Activated CD4-positive, alpha-beta T cell treated with anti-CD3 and anti-CD28 coated beads, Interleukin-2, amount 50 U/mL, for 24 hours (primary cell): Measurements from ENCODE around the gene ZNF445.
"Not testable (repeated sequence)": the region's sequence is repeated elsewhere in the genome, so short reads cannot be mapped to it uniquely, and the experiment has no call there.

Experiments used
- DNase-seq, 2 donors: peaks; one replicate each; pipeline ENCODE4 v3.0.0-alpha.2; 2020; ENCODE audit warnings: low read depth in 1 of 2, low spot score in 1 of 2

The ZNF445 gene

DNA sequence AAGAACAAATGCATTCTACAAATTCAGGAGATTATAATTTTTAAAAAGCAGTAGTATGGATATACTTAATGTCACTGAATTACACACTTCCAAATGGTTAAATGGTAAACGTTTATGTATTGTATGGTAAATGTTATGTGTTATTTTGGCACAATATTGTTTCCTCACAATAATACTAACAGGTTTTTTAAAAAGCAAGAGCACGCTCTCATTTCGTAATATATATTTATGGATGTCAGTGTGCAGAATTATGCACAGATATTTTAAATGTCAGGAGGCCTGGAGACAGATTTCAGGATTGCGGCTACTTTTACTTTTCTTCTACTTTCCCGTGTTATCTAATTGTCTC lies 533 bp downstream of the ZNF445 start:
- no peak for DNase-seq

DNA sequence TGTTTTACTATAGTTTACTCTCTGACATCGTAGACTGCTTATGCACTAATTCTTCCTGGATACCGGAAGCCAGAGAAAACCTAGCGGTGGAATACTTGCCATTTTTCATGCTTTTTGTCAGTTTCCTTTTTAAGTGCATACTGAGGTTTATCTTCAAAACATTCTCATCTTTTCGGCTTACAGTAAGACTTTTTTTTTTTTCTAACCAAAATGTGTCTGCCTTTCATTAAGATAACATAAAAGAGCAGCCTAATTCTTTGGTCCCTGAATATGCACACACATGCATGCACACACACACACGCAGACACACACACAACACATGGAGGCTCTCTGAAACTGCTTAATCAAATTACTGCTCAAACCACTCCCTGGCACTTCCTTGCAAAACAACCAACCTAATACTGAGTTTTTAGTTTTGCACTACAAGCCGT lies 1.3 kb downstream of the ZNF445 start:
- DNase-seq = no peak

DNA sequence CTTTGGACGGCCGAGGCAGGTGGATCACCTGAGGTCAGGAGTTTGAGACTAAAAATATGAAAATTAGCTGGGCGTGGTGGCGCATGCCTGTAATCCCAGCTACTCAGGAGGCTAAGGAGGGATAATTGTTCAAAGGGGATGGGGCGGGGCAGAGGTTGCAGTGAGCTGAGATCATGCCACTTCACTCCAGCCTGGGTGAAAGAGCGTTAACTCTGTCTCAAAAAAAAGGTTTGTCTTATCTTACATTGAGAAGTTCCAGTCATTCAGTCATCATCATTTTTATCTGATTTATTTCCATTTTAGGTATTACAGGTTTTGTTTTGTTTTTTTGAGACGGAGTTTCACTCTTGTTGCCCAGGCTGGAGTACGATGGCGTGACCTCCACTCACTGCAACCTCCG lies 2.6 kb downstream of the ZNF445 start:
- not testable (repeated sequence) for DNase-seq

DNA sequence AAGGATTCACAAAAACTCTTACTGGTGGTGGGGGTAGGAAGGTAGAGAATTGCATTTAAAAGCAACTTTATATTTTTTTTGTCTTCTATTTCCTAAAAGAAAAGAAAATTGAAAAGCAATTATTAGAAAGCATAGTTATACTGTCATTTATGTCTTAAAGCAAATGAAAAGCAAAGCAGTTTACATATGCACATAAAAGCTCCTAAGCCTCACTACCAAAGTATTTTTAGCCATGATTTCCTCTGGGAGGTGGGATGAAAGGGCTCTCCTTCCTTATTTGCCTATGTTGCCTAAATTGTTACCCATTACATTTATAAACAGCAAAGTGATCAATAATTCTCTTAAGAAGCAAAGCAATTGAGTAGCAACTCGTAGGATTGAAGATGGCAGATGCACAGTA lies 7.0 kb downstream of the ZNF445 start:
- no peak for DNase-seq

DNA sequence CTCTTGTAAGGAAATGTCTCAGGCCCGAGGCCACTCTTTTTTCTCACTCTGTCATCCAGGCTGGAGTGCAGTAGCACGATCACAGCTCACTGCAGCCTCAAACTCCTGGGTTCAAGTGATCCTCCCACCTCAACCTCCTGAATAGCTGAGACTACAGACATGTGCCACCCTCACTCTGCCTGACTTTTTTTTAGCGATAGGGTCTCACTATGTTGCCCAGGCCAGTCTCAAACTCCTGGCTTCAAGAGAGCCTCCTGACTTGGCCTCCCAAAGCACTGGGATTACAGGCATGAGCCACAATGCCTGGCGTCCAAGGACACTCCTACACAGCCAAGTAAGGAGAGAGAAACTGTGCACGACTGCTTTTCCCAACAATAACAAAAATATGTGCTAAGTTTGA lies 7.6 kb downstream of the ZNF445 start:
- no peak for DNase-seq

DNA sequence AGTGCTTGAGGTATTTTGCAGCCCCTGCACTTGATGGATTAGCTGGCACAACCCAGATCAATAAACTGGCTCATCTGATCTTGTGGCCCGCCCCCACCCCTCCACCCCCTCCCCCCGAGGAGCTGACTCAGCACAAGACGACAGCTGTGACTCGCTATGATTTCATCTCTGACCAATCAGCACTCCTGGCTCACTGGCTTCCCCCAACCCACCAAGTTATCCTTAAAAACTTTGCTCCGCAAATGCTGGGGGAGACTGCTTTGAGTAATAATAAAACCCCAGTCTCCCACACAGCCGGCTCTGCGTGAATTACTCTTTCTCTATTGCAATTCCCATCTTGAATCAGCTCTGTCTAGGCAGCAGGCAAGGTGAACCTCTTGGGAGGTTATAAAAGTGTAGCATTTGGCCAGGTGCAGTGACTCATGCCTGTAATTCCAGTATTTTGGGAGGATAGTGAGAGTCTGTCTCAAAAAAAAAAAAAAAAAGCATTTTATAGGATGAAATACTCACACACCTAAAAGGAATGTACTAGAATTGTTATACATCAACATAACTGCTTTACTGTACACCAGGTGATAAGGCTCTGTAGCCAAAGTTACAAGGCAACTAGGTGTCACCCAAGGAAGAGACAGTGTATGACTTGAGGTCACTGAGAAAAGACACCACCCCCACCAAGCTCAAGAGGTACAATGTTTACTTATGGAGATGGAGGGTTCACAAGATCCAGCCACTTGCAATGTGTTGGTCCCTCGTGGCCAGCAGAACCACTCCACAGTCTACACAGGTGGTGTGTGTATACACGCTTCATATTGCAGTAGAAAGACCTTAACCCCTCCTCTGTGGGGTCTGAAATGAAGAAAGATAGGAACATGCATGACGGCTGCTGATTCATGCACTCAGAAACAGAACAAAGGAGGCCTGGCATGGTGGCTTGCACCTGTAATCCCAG lies 8.6 kb downstream of the ZNF445 start:
- peak in 1 of 2 donors; percentile 17 for DNase-seq

DNA sequence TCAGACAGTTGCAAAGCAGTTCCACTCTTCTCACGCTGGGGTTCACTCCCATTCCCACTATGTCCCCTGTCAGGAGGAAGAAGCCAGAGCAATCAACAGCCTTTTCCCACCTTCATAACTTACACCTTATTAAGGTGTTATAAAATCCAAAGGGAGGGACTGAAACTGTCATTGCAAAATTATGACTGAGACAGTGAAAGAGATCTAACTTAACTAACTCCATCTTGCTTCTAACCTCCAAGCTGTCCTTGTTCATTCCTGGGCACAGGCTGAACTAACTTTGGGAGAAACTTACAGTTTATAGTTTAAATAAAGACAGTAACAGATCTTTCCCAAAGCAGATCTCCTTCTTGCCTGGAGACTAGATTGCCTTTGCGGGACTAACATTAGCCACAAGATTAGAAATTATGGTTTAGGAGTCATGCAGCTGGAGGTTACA lies 9.4 kb downstream of the ZNF445 start:
- not testable (repeated sequence) for DNase-seq

DNA sequence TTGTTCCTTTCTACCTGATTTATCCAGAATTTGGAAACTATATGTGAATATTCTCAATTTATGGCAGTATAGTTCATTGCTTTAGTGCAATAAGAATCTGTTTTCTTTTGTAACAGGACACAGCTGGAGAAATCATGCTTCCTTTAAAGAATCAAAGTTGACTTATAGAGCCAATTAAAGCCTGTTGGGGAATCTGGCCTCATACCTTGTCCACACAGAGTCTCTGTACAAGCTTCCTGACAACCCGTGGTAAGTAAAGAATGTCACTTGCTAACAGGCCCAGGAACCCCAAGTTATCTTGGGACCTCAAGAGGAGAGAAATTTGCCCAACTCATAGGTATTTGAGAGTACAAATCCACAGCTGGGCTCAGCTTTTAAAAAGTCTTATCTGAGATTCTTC lies 10.2 kb downstream of the ZNF445 start:
- DNase-seq = no peak

DNA sequence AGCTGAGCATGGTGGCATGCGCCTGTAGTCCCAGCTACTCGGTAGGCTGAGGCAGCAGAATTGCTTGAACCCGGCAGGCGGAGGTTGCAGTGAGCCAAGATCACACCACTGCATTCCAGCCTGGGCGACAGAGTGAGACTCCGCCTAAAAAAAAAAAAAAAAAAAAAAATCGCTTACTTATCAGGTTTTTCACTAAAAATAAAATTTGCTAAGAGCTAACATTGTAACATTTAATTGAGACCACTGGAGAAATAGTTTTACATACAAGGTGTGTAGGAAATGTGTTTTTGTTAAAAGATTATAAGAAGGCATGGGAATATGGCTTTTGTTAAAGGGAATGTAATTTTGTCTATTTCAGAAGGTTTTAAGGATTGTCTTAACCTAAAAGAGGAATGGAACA lies 12.6 kb downstream of the ZNF445 start:
- DNase-seq = not testable (repeated sequence)

DNA sequence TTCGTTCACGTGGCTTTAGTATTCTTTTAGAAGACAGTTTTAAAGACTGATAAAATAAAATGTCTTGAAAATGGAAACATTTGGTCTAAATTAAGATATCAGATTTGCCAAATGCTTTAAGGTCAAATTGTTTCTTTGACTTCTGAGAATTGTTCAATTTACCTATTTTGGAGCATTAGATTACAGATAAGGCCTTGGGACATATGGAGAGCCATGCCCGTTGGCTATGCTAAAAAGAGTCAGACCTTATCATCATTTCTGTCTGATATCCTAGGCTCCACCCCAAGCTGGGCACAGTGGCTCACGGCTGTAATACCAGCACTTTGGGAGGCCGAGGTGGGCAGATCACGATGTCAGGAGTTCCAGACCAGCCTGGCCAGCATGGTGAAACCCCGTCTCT lies 13.0 kb downstream of the ZNF445 start:
- DNase-seq = no peak

DNA sequence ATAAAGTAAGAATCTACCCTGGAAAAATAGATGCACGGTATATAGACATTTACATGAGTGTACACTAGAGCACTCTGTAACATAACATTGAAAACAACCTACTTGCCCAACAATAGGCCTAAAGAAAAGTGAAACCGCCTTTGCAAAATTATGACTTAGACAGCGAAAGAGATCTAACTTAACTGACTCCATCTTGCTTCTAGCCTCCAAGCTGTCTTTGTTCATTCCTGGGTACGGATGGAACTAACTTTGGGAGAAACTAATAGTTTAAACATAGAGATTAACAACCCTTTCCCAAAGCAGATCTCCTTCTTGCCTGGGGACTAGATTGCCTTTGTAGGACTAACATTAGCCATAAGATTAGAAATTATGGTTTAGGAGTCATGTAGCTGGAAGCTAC lies 17.4 kb downstream of the ZNF445 start:
- DNase-seq = not testable (repeated sequence)

DNA sequence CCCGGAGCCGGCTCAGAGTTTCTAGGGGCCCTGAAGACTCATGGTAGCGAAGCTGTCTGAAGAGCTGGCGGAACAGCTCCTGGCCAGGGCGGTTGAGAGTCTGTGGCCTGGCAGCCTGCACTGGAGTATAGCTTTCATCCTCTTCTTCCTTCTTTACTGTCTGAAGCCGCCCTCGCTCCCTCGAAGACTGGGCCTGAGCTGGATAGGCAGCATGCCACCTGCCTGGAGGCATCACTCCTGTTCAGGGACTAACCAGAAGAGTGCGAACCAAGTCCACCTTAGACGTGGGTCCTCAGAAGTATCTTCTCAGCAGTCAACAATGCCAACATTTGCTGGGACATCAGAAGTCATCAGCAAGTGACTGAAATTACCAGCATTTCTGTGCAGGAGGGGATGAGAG lies 22.2 kb downstream of the ZNF445 start:
- no peak for DNase-seq

DNA sequence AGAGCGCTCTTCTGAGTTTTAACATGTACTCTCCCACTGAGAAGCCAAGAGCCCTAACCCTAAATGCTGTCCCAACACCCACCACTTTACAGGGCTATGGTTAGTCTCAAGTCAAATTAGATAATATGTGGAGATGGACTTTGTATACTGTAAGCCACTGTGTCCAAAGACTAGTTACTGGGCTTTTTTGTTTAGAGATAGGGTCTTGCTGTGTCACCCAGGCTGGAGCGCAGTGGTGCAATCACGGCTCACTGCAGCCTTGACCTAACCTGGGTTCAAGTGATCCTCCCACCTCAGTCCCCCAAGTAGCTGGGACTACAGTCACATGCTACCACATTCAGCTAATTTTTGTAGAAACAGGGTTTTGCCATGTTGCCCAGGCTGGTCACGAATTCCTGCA lies 23.2 kb downstream of the ZNF445 start:
- no peak for DNase-seq

DNA sequence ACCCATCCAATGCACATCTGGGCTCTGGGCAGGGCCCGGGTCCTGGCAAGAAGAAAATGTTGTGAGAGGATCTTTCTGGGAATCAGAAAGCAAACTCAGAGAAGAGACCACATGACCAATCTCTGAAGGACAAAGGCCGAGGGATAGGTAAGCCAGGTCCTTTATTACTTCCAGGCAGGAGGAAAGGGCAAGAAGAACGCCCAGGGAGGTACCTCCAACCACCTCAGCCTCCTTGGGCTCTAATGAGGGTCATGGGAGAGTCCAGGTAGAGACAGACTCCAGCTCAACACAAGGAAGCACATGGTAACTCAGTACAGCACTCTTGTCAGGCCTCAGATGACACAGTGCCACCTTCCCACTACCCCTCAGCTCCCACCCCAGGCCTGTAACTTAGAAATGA lies 26.0 kb downstream of the ZNF445 start:
- no peak for DNase-seq

DNA sequence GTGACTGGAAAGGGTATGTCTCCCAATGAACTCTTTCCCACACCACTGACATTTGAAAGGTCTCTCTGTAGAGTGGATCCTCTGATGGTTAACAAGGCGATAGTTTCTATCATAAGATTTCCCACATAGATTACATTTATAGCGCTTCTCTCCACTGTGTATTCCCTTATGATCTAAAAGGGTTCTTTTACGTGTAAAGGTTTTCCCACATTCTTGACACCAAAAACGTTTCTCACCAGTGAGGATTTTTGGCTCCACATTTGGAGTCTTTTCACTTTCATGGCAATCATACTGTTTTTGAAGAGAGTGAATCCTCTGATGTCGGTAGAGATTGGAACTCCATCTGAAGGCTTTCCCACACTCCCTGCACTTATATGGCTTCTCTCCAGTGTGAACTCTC lies 30.5 kb downstream of the ZNF445 start:
- no peak for DNase-seq

DNA sequence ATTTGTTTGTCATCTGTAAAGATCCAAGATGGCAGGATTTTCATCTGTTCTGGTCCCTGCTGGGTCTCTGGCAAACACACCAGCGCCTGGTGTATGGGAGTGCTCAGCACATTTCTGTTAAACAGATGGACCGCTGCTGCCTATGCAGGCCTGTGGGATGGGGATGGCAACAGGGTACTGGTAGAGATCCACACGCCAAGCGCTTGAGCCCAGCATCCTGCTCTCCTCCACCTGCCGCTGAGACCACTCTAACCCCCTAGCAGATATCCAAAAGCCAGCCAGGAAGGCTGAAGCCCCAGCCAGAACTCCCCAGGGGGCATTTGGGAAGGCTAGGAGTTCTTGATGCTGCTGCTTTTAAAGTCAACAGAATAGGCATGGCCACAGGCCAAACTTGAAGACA lies 31.7 kb downstream of the ZNF445 start:
- DNase-seq = no peak

DNA sequence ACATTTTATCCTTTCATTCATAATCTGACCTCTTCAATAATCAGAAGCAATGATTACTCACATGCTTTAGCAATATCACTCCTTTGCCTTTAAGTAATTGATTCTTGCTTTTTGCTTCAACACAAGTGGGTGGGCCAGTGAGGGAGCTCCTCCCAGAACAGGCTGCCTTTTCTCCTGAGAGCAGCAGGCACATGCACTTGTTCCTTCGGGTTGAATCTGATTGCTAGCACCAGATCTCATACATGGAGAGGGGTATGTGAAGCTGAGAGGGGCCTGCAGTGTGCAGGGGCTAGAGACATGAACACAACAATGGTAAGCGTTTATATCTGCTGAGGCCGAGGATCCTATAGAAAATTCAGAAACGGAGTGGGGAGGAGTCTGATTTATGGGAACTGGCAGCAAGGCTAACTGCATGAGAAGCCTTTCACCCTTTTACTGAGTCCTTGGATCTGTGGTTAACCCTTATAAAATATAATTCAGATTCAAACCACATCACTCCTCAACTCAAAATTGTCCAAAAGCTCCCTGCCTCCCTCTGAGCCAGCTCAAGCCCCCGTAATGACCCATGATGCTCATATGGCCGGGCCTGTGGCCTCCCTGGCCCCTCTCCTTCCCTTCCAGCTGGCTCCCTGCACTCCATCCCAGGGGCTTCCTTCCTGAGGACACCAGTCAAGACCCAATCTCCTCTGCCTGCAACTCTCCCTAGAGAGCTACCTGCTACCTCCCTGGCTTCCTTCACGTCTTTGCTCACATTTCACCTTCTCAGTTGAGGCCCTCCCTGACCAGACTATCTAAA lies 32.4 kb downstream of the ZNF445 start:
- DNase-seq = no peak

DNA sequence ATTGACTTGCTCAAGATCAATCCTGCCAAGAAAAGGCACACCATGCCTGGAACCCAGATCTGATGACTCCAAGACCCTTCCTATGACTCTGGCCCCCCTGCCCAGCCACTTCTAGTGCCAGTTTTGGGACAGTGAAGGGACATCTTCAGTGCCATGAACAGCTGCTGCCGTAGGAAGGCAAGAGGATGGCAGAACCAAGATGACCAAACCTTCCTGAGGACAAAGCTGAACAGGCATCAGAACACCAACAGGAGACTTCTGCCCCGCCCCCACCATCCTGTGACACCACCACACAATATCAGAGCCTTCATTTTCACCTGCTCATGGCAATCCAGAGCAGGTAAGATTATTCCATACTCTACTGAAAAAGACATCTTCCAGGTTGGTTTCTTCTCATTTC lies 33.0 kb downstream of the ZNF445 start:
- no peak for DNase-seq

DNA sequence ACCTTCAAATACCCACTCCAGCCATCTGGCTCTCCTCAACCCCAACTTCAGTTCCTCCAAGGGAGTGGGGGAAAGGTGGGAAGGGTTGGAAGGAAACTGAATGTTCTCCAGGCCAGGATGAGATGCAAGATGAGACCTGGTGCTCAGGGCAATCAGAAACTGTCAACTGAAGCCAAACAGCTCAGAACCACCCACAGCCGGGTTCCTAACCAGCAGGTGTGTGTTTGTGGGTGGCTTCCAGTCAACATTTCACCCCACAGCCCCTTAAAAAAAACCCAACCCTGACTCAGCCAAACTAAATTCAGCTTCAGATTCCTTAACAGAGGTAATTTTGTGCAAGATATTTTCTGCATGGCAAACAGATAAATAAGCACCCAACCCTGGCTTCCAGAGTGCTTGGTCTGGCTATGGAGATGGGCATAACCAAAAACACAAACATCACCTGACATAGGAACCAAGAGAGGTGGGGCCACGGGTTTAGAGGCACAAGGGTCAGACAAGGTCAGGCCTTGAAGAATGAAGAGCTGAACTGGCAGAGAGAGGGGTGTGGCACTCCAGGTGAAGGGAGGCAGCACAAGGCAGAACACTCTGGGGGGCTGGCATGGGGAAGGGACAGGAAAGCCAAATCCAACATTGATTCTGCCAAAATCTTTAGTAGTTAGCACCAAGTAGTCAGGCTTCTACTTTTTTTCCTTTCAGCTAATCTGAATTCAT lies 34.7 kb downstream of the ZNF445 start:
- no peak for DNase-seq

DNA sequence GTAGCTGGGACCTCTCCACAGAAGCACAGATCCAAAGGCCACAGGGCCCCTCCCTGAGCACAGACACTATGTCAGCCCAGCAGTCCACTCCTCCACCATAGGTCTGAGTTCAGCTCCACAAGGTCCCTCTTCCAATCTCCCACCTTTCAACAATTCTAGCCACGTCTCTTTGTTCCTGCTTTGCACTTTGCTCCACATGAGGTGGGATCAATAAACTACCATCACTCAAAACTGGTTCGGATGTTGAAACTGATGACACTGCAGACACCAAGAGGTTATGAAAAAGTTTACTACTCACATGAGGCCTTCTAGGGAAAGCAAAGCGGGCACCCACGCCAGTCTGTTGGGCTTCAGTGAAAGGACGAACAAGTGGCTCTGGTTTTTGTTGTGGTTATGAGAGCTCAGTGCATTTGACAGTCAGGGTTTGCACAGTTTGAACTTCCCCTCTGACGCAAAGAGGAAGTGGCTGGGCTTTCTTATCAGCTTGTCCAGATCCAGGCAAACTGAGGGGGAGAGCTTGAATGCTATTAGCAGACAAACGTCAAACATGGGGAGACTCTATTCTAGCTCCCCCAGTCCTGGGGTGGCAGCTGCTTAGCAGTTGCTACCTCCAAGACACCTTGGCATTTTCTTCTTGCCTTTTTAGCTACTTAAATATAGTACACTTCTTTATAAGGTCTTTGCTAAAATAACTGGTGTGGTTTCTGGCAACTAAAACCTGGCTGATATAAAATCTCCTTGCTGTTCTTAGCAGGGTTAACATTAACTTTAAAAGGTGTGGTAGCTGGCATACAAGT lies 37.8 kb downstream of the ZNF445 start:
- peak; percentile 16 to 52 for DNase-seq

DNA sequence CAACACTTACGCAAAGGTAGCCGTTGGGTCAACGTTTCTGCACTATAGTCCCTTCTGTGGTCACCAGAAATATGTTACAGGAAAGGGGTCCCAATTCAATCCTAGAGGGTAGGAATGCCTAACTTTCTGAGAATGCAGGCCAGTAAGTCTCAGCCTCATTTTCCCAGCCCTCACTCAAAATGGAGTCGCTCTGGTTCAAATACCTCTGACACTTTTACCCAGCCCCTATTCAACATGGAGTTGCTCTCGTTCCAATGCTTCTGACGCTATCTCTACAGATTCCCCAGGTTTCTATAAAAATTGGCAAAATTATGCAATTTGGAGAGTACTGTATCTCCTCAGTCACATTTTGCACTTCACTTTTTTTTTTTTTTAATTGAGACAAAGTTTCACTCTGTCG lies 39.7 kb downstream of the ZNF445 start:
- DNase-seq = no peak
